Spleen (tissue), 11 donors: ENCODE results near the gene PNCK. TPM values are rescaled to one million over a fixed set of nuclear protein-coding genes. Genes with fewer than 3 reads are reported as not detected.

ENCODE experiments used
- DNase-seq: peaks from one replicate; pipeline ENCODE4 v3.0.0-alpha.2; 2020
- H3K27ac ChIP-seq, 8 donors: fragments of 200-600 bp; sonication (generic) in 7 of 8; 1 replicate in 4 of 8; 2 replicates in 4 of 8; pipeline versions ENCODE4 v1.5.0 to v1.8.0; 2016 to 2021; ENCODE audit warnings: inconsistent platforms in 4 of 8, mild to moderate bottlenecking in 4 of 8, moderate library complexity in 1 of 8
- H3K27me3 ChIP-seq, 7 donors: fragments of 200-600 bp; sonication (generic) in 6 of 7; replicated peaks in 1 of 7; 1 replicate in 4 of 7; 2 replicates in 3 of 7; pipeline versions ENCODE4 v1.5.0 to v1.8.0; 2016 to 2021; ENCODE audit warnings: inconsistent platforms in 3 of 7, mild to moderate bottlenecking in 1 of 7
- H3K36me3 ChIP-seq, 6 donors: fragments of 200-600 bp; sonication (generic) in 5 of 6; 1 replicate in 4 of 6; 2 replicates in 2 of 6; pipeline versions ENCODE4 v1.5.0 to v1.8.0; 2016 to 2021; ENCODE audit warnings: inconsistent platforms in 2 of 6
- H3K4me1 ChIP-seq, 6 donors: fragments of 200-600 bp; sonication (generic) in 5 of 6; 1 replicate in 3 of 6; 2 replicates in 3 of 6; pipeline versions ENCODE4 v1.5.0 to v1.8.0; 2016 to 2021; ENCODE audit warnings: inconsistent platforms in 3 of 6
- H3K4me3 ChIP-seq, 8 donors: fragments of 200-600 bp; sonication (generic) in 7 of 8; 1 replicate in 4 of 8; 2 replicates in 4 of 8; pipeline versions ENCODE4 v1.5.0 to v1.8.0; 2016 to 2021; ENCODE audit warnings: inconsistent platforms in 4 of 8, mild to moderate bottlenecking in 4 of 8, moderate library complexity in 2 of 8
- H3K9me3 ChIP-seq, 8 donors: fragments of 200-600 bp; sonication (generic) in 7 of 8; 1 replicate in 4 of 8; 2 replicates in 4 of 8; pipeline versions ENCODE4 v1.5.0 to v1.8.0; 2016 to 2021; ENCODE audit warnings: inconsistent platforms in 4 of 8
- CTCF ChIP-seq, 11 experiments: fragments of 200-600 bp in 7 of 11; fragments of 450-650 bp in 4 of 11; sonication (generic) in 4 of 11; IDR thresholded peaks in 8 of 11; conservative IDR thresholded peaks in 3 of 11; 1 replicate in 7 of 11; 2 replicates in 4 of 11; pipeline versions ENCODE4 v1.4.0 to v1.8.0; 2016 to 2021; ENCODE audit warnings: antibody characterized with exemption in 11 of 11, inconsistent platforms in 4 of 11, mild to moderate bottlenecking in 1 of 11
- POLR2A ChIP-seq, 3 donors: fragments of 450-650 bp; IDR thresholded peaks; one replicate each; pipeline ENCODE4 v1.5.1; 2017; ENCODE audit warnings: antibody characterized with exemption in 3 of 3, mild to moderate bottlenecking in 1 of 3
- POLR2AphosphoS5 ChIP-seq, 3 donors: sonication (generic); formaldehyde crosslinking; IDR thresholded peaks; one replicate each; pipeline ENCODE4 v1.5.1; 2017; ENCODE audit warnings: antibody characterized with exemption in 3 of 3
- WGBS, 5 donors: extraction: QIAGEN DNeasy Blood & Tissue Kit in 3 of 5; methylation state at CpG; one replicate each; pipeline versions ENCODE4 v1.1.5 to v1.1.7; 2013 to 2018; 5-methylcytosine and 5-hydroxymethylcytosine counted together
- intact Hi-C: fragments of 100-400 bp; cut with DNase I; formaldehyde crosslinking; loops from one replicate; pipeline ENCODE4 v1.15.0; 2023; ENCODE audit warnings: low total_unique reads
- polyA plus RNA-seq, 3 donors: library from polyadenylated mRNA; stranded (reverse); fragments of 200-250 nt; gene quantifications; one replicate each; pipeline ENCODE4 v1.2.1, GENCODE V29; 2013
- total RNA-seq, 7 donors: library from RNA; depleted of rRNA in 3 of 7; stranded (reverse); fragments of >200 nt in 3 of 7; fragmentation: NEBNext Ultra II Directional in 4 of 7; extraction: Animal tissue kit (Norgen Biotek cat#: 25700) in 4 of 7; gene quantifications; one replicate each; pipeline versions ENCODE4 v1.1.0 to v1.2.1, GENCODE V29; 2016 to 2021
- donor health status: healthy with polysubstance abuse.
- donor health status: DM: no; HTN: no; CAD: no; lungs with moderate emphysema.
- donor health status: DM: no; HTN: no; CAD: no.
- donor health status: Bipolar disorder and iron deficiency.
- donor health status: healthy.
- donor health status: DM: no; HTN: no; CAD: no.
- donor health status: DM: yes; HTN: yes; CAD: no.

PNCK gene
- total and polyA plus RNA-seq, 10 donors: 0.18 to 1.2 (median 0.54) TPM; not detected in 4

GRCh38 chrX:153688911-153689590, 15.4 kb upstream of the PNCK start:
- Histone ChIP-seq H3K27ac (no peak overlapping the region), H3K36me3 (peaks cover 0 to 3% (median 0%) of the 10 kb centered on the region in 6 donors), H3K9me3 (no peaks in the 10 kb centered on the region), H3K4me3 (peak overlapping the region in 4 of 8 donors; percentile 22 to 66 (median 34)), H3K4me1 (peaks cover 0 to 23% (median 2%) of the 10 kb centered on the region in 6 donors), H3K27me3 (peaks cover 0 to 55% (median 6%) of the 10 kb centered on the region in 7 donors)
- 17 to 51% (median 36%) methylated on average over 5 to 53 of the region's 53 CpGs; no CpG with 5 or more reads in 1 of the 5 donors for WGBS, 5 donors
- no peak for TF ChIP-seq POLR2AphosphoS5 (IDR thresholded peaks at IDR 0.05)
- no peak for TF ChIP-seq POLR2A (IDR thresholded peaks at IDR 0.05)
- no peak for TF ChIP-seq CTCF (IDR thresholded peaks at IDR 0.05 in 8 of 11, conservative IDR thresholded peaks at IDR 0.05 in 3 of 11)
- intact Hi-C loops: no loop called here
- DNase-seq: no peak

- TF ChIP-seq POLR2AphosphoS5 (IDR thresholded peaks at IDR 0.05): no peak
- TF ChIP-seq POLR2A (IDR thresholded peaks at IDR 0.05): no peak
- no peak for TF ChIP-seq CTCF (IDR thresholded peaks at IDR 0.05 in 8 of 11, conservative IDR thresholded peaks at IDR 0.05 in 3 of 11)
- peaks cover 0 to 23% (median 2%) of the 10 kb centered on the region in 6 donors for H3K4me1 ChIP-seq
- WGBS, 5 donors: 3 to 58% (median 10%) methylated on average over 16 to 56 of the region's 57 CpGs; no CpG with 5 or more reads in 1 of the 5 donors
- intact Hi-C loops: no loop called here
- H3K9me3 ChIP-seq: peaks cover 0 to 2% (median 0%) of the 10 kb centered on the region in 8 donors
- H3K27me3 ChIP-seq: peaks cover 0 to 57% (median 6%) of the 10 kb centered on the region in 7 donors
- H3K27ac ChIP-seq: no peak overlapping the region
- no peaks in the 10 kb centered on the region for H3K36me3 ChIP-seq
- DNase-seq: no peak
- peak overlapping the region in 4 of 8 donors; percentile 22 to 66 (median 34) for H3K4me3 ChIP-seq
Measured at GRCh38 chrX:153688506-153688905, 14.9 kb upstream of the PNCK start.

GRCh38 chrX:153688071-153688470, 14.5 kb upstream of the PNCK start:
- H3K9me3 ChIP-seq: peaks cover 0 to 4% (median 0%) of the 10 kb centered on the region in 8 donors
- peak overlapping the region in 1 of 8 donors; percentile 57 for H3K27ac ChIP-seq
- H3K27me3 ChIP-seq: peaks cover 0 to 60% (median 6%) of the 10 kb centered on the region in 7 donors
- H3K36me3 ChIP-seq: no peaks in the 10 kb centered on the region
- peaks cover 0 to 23% (median 2%) of the 10 kb centered on the region in 6 donors for H3K4me1 ChIP-seq
- intact Hi-C loops: no loop called here
- H3K4me3 ChIP-seq: peak overlapping the region in 1 of 8 donors; percentile 66
- 0 to 64% (median 1%) methylated on average over 5 to 60 of the region's 69 CpGs; no CpG with 5 or more reads in 2 of the 5 donors for WGBS, 5 donors
- no peak for DNase-seq
- TF ChIP-seq POLR2AphosphoS5 (IDR thresholded peaks at IDR 0.05): no peak
- no peak for TF ChIP-seq POLR2A (IDR thresholded peaks at IDR 0.05)
- no peak for TF ChIP-seq CTCF (IDR thresholded peaks at IDR 0.05 in 8 of 11, conservative IDR thresholded peaks at IDR 0.05 in 3 of 11)
